ENCODE results near the gene S100A2.
A peak's percentile ranks its signal among the peaks of the same experiment; 100 is the strongest.
"Not testable (repeated sequence)": the region's sequence is repeated elsewhere in the genome, so short reads cannot be mapped to it uniquely, and the experiment has no call there.

S100A2 gene

DNA sequence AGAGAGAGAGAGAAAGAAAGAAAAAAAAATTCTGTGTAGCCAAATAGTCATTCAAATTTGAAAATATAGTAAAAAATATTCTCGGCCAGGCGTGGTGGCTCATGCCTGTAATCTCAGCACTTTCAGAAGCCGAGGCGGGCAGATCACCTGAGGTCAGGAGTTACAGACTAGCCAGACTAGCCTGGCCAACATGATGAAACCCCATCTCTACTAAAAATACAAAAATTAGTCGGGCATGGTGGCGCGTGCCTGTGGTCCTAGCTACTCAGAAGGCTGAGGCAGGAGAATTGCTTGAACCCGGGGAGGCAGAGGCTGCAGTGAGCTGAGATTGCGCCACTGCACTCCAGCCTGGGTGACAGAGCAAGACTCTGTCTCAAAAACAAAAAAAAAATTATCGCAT is 22.4 kb upstream of the S100A2 start:
- DNase-seq: not testable (repeated sequence)

- DNase-seq: no peak
Observed at GRCh38 chr1:153587314-153587713, 21.7 kb upstream of the S100A2 start.

DNA sequence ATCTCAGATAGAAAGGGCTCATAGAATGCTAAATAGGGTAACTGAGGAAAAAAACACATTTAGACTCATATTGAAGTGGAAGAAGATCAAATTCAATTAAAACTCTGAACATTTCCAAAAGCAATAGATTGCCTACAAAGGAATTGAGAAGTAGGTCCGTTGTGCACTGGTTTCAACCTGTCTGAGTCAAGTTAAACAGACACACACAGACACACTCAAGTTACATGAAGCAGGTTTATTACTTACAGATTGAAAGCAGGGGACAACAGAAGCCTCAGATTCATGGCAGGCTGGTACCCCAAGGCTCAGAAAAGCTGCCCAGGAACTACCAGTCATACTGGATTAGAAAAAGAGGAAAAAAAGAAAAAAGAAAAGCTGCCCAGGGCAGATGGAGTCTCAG is 20.7 kb upstream of the S100A2 start:
- no peak for DNase-seq

DNA sequence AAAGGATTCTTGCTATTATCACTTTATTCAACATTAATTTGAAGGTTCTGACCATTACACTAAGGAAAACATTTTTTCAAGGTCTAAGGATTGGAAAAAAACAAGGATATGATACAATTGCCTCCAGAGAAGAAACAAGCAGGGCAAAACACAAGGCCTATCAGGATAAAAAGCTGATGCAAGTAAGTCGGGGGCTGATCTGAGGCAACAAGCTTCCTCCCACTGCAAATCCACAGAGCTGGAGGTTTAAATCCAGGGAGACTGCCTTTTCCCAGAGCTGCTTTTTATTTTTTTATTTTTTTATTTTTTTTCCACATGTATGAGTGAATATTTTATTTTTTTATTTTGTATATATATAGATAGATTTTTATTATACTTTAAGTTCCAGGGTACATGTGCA is 19.4 kb upstream of the S100A2 start:
- no peak for DNase-seq

DNA sequence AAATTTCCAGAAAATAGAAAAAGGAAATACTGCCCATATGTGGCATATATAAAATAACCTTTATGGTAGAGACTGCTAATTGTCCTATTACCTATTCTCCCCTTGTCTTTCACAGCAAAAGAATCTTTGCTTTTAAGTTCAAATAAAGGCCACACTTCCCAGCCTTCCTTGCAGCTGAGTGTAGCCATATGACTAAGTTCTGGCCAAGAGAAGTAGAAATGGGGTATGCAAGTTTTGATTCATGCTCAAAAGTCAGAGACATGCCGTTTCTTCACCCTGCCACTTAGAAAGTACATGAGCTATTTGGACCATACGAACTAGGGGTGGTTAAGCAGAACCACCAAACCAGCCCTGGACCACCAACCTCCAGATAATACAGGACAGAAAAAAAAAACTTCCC is 18.3 kb upstream of the S100A2 start:
- no peak for DNase-seq

GRCh38 chr1:153583514-153583913 is 17.9 kb upstream of the S100A2 start:
- not testable (repeated sequence) for DNase-seq

DNA sequence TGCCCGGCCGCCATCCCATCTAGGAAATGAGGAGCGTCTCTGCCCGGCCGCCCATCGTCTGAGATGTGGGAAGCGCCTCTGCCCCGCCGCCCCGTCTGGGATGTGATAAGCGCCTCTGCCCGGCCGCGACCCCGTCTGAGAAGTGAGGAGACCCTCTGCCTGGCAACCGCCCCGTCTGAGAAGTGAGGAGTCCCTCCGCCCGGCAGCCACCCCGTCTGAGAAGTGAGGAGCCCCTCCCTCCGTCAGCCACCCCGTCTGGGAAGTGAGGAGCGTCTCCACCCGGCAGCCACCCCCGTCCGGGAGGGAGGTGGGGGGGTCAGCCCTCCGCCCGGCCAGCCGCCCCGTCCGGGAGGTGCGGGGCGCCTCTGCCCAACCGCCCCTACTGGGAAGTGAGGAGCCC is 17.2 kb upstream of the S100A2 start:
- DNase-seq: not testable (repeated sequence)

GRCh38 chr1:153578936-153579335 is 13.3 kb upstream of the S100A2 start:
- DNase-seq: no peak

DNA sequence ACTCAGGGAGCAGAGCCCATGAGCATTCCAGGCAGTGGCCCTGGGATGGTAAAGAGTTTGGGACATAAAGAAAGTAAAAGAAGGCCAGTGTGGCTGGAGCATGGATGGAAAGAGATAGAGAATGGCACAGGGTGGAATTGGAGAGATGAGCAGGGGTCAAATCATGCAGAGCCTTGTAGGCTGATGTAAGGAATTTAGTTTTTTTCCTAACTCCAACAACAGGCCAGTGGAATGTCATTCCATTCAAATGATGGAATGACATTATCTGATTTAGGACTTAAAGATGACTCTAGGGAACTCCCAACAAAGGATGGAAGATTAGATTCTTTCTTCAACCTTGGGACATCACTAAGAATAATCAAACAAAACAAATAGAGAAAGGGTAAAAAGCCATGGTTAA is 12.8 kb upstream of the S100A2 start:
- no peak for DNase-seq

GRCh38 chr1:153577624-153578051 is 12.0 kb upstream of the S100A2 start:
- DNase-seq: no peak

- no peak for DNase-seq
Observed at GRCh38 chr1:153577138-153577537, 11.5 kb upstream of the S100A2 start.

DNA sequence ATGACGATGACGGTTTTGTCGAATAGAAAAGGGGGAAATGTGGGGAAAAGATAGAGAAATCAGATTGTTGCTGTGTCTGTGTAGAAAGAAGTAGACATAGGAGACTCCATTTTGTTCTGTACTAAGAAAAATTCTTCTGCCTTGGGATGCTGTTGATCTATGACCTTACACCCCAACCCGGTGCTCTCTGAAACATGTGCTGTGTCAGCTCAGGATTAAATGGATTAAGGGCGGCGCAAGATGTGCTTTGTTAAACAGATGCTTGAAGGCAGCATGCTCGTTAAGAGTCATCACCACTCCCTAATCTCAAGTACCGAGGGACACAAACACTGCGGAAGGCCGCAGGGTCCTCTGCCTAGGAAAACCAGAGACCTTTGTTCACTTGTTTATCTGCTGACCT is 9.9 kb upstream of the S100A2 start:
- not testable (repeated sequence) for DNase-seq

DNA sequence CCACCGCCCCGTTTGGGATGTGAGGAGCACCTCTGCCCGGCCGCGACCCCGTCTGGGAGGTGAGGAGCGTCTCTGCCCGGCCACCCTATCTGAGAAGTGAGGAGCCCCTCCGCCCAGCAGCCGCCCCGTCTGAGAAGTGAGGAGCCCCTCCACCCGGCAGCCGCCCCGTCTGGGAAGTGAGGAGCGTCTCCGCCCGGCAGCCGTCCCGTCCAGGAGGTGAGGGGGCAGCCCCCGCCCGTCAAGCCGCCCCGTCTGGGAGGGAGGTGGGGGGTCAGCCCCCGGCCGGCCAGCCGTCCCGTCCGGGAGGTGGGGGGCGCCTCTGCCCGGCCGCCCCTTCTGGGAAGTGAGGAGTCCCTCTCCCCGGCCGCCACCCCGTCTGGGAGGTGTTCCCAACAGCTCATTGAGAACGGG is 9.4 kb upstream of the S100A2 start:
- not testable (repeated sequence) for DNase-seq

- peak; percentile 21 for DNase-seq
Observed at GRCh38 chr1:153573351-153573750, 7.7 kb upstream of the S100A2 start.

DNA sequence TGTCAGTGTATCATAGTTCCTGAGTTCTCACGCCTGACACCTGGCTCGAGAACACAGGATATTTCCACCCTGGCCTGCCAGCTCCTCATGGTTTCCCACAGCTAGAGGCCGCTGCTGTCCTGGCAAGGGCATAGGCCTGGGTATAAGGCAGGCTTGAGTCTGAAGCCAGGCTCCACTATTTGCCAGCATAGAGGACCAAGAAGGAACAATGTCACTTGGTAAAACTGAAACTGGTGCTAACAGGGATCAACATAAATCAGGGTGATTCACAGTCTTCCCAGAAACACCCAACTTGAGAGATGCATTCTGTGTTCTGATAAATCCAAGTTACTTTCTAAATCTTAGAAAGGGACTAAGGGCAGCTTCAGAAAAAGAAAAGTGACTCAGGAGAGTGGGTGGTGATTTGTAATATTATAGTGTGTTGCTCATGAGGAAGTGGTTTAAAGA is 6.9 kb upstream of the S100A2 start:
- DNase-seq: no peak

GRCh38 chr1:153571706-153572105 is 6.1 kb upstream of the S100A2 start:
- DNase-seq: no peak

- DNase-seq: no peak
Observed at GRCh38 chr1:153570874-153571273, 5.2 kb upstream of the S100A2 start.

- DNase-seq: no peak
Observed at GRCh38 chr1:153569465-153569864, 3.8 kb upstream of the S100A2 start.

- DNase-seq: peak; percentile 92
Observed at GRCh38 chr1:153568367-153569099, 2.9 kb upstream of the S100A2 start.

GRCh38 chr1:153567621-153568366 is 2.1 kb upstream of the S100A2 start:
- DNase-seq: no peak

DNA sequence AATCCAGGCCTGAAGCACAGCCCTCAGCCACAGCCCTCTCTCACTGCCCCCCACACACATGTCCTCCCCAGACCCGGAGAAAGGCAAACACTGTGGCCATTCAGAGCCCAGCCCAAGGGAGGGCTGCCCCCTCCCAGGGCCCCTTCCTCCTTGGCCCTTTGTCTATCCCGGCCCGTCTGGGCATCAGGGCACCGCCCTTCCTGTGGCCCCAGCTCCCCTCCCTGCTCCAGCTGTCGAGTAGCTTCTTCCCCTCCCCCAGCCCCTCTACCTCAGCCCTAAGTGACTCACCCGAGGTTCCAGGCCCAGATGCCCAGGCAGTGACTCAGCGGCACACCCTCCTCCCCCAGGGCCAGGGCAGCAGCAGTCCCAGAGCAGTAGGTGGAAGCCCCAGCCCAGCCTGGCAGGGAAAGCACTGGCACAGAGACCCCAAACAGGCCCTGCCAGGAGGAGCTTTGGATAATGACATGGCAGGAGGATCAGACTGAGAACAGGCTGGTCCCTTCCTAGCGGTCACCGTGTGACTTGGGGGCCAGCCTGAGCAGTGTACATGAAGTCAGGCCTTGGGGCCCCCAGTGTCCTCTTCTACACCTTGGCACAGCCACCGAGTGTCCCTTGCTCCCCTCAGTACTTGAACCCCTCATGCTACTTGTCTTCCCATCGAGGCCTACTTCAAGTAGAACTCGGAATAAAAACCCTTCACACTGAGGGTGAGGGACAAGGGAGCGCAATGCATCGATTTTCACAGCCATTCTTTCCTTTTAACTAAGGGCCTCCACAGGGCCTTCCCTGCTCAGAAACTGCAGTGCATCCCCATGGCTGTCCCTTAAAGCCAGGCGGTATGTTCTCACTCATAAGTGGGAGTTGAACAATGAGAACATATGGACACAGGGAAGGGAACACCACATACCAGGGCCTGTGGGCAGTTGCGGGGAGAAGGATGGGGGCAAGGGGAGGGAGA is 1.0 kb upstream of the S100A2 start:
- DNase-seq: no peak

DNA sequence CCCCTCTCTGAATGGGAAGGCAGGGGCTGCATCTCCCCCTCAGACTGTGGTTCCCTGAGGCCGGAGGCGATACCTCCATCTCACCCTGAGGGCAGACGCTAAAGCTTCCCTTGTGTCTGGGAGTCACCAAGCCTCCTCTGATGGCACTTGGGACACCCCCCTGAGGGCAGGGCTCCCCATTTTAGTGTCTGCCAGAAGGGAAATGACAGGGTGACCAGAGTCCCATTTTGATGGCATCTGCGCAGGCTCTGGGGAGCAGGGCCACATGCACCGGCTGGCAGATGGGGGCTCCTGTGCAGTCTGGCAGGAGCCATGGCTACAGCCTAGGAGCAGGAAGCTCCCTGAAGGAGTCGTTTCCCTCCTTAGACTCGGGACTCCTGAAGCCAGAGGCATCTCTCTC is 1.7 kb downstream of the S100A2 start:
- DNase-seq: no peak

GRCh38 chr1:153563483-153563901 is 2.2 kb downstream of the S100A2 start:
- no peak for DNase-seq

Measured in NCI-H2227 treated with DMSO at 0.1 percent for 48 hours (cell line).